ENCODE results near the gene VSX1.

Gene VSX1

DNA sequence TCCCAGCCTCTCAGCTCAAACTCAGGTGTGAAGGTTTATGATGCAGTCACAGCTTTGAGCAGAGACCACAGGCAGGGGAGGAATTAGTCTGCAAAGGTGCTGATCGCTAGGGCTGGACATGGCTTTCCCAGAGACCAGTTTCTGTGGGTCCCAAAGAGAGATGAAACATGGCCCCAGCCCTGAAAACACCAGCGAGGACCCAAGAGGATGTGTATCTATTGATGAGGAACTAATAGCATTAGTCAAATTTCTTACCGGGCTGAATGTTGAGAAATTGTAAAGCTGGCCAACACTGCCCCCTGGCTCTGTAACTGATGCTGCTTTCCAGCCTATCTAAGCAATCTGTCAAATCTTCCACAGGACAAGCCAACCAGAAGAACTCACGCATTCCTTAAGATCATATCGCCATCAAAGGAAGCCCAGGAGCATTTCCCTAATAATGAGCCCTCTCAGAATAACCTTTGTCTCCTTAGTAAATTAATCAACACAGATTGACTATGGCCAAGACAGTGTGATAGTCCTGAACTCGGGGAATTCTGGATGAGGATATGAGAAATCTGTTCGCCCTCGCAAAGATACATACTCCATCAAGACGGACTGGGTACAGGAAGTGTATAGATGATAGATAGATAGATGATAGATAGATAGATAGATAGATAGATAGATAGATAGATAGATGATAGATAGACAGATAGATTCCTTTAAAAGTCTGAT, 16.2 kb downstream of the VSX1 start:
- Histone ChIP-seq H3K4me1 (ENCODE audit: control insufficient read depth in 1 of 2, insufficient read depth in 2 of 2, low read length in 2 of 2) (peaks cover 22 to 24% of the 10 kb centered on the region in 2 donors), H3K9me3 (ENCODE audit: control insufficient read depth in 1 of 2, low read length in 2 of 2) (no peaks in the 10 kb centered on the region), H3K27me3 (ENCODE audit: control insufficient read depth in 1 of 2, insufficient read depth in 2 of 2, low read length in 2 of 2) (peaks cover 0 to 13% of the 10 kb centered on the region in 2 donors), H3K36me3 (ENCODE audit: control insufficient read depth in 1 of 2, insufficient read depth in 2 of 2, low read length in 2 of 2) (no peaks in the 10 kb centered on the region), H3K4me3 (ENCODE audit: low read depth in 1 of 2, low read length in 2 of 2) (no peak overlapping the region), H3K9ac (ENCODE audit: low read depth in 1 of 2, low read length in 2 of 2) (no peak overlapping the region), H3K27ac (ENCODE audit: low read depth, low read length) (no peak overlapping the region)

DNA sequence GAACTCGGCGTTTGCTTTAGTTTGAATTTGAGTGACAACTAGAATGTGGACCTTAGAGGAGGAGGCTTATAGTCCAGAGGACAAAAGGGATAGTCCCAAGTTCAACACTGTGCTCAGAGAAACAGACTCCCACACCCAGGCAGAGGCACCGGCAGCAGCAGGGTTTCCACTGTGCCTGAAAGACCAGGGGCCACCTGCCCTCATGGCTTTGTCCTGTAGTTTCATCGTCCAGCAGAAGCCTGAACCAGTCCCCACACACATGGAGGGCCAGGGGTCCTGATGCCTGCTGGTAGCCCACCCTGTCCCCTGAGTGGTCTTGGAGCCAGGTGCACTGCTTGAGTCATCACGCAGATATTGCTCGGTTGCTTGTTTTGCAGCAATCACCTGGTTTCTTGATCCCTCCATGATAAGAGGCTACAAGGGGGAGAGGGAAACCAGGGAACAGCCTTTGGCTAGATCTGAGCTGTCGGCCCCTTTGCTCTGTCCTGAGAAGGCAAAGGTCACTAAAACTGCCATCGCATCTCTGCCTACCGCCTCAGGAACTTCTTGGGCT, 16.8 kb downstream of the VSX1 start:
- Histone ChIP-seq H3K4me1 (ENCODE audit: control insufficient read depth in 1 of 2, insufficient read depth in 2 of 2, low read length in 2 of 2) (peaks cover 24 to 25% of the 10 kb centered on the region in 2 donors), H3K9me3 (ENCODE audit: control insufficient read depth in 1 of 2, low read length in 2 of 2) (no peaks in the 10 kb centered on the region), H3K36me3 (ENCODE audit: control insufficient read depth in 1 of 2, insufficient read depth in 2 of 2, low read length in 2 of 2) (no peaks in the 10 kb centered on the region), H3K4me3 (ENCODE audit: low read depth in 1 of 2, low read length in 2 of 2) (peak overlapping the region in 1 of 2 donors; percentile 40), H3K9ac (ENCODE audit: low read depth in 1 of 2, low read length in 2 of 2) (peak overlapping the region in 1 of 2 donors; percentile 28), H3K27ac (ENCODE audit: low read depth, low read length) (no peak overlapping the region), H3K27me3 (ENCODE audit: control insufficient read depth in 1 of 2, insufficient read depth in 2 of 2, low read length in 2 of 2) (peaks cover 0 to 10% of the 10 kb centered on the region in 2 donors)

DNA sequence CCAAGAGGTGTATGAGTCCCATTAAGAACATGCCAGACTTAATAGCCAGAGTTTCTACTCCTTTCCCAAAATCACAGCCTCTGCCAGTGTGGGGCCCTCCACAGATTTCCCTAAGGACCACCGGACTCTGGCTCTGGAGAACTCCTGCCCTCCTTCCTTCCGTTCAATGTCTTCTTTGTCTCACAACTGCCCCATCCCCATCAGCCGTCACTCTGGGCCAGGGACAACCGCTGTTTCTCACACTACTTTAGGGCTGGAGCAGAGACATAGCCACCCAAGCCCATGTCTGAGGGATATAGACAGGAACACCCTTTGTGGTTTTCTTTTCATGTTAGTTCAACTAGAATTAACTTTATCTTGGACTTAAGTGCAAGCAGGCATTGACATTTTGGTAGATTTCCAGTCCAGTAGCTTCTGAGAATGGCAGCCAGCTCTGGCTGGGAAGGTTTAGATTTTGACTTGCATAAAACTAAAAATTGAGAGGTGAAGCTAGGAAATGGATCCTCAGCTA, 17.3 kb downstream of the VSX1 start:
- Histone ChIP-seq H3K27me3 (ENCODE audit: control insufficient read depth in 1 of 2, insufficient read depth in 2 of 2, low read length in 2 of 2) (peaks cover 0 to 6% of the 10 kb centered on the region in 2 donors), H3K9me3 (ENCODE audit: control insufficient read depth in 1 of 2, low read length in 2 of 2) (no peaks in the 10 kb centered on the region), H3K9ac (ENCODE audit: low read depth in 1 of 2, low read length in 2 of 2) (no peak overlapping the region), H3K27ac (ENCODE audit: low read depth, low read length) (no peak overlapping the region), H3K4me1 (ENCODE audit: control insufficient read depth in 1 of 2, insufficient read depth in 2 of 2, low read length in 2 of 2) (peaks cover 24 to 27% of the 10 kb centered on the region in 2 donors), H3K36me3 (ENCODE audit: control insufficient read depth in 1 of 2, insufficient read depth in 2 of 2, low read length in 2 of 2) (no peaks in the 10 kb centered on the region), H3K4me3 (ENCODE audit: low read depth in 1 of 2, low read length in 2 of 2) (no peak overlapping the region)

DNA sequence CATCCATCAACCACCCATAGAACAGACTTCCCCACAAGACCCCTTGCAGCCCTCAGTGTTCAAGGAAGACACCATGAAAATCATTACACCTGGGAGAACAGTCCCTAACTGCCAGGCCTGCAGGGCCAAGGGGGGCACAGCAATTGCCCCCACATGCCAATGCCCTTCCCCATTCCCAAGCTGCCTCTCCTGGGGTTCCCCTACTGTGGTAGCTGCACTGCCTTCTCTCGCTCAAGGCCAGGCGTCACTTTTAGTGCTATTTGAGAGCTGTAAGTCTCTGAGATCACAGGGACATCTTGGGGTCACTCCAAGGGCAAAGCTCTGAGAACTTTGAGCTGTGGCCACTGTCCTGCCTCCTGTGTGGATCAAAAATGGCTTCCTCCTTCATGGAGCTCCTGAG, 18.0 kb downstream of the VSX1 start:
- Histone ChIP-seq H3K9ac (ENCODE audit: low read depth in 1 of 2, low read length in 2 of 2) (no peak overlapping the region), H3K4me3 (ENCODE audit: low read depth in 1 of 2, low read length in 2 of 2) (no peak overlapping the region), H3K27me3 (ENCODE audit: control insufficient read depth in 1 of 2, insufficient read depth in 2 of 2, low read length in 2 of 2) (no peaks in the 10 kb centered on the region), H3K4me1 (ENCODE audit: control insufficient read depth in 1 of 2, insufficient read depth in 2 of 2, low read length in 2 of 2) (peaks cover 26 to 30% of the 10 kb centered on the region in 2 donors), H3K9me3 (ENCODE audit: control insufficient read depth in 1 of 2, low read length in 2 of 2) (no peaks in the 10 kb centered on the region), H3K36me3 (ENCODE audit: control insufficient read depth in 1 of 2, insufficient read depth in 2 of 2, low read length in 2 of 2) (no peaks in the 10 kb centered on the region), H3K27ac (ENCODE audit: low read depth, low read length) (no peak overlapping the region)

DNA sequence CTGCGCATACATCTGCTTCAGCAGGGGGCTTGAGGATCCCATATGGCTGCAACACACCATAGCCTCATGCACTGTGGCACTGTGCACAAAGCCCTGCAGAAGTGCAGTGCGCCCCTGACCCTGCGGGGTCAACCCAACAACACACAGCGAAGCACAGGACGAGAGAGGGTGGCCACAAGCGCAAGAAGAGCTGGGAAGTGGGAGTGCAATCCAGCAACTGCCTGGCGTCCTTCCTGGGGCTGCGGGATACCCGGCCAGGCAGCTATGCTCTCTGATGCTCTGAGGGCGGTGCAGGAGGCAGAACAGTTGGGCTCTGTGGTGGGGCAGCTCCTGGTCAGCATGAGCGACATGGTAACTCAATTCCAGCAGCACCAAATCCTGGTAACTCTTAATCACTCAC, 18.4 kb downstream of the VSX1 start:
- Histone ChIP-seq H3K9ac (ENCODE audit: low read depth in 1 of 2, low read length in 2 of 2) (no peak overlapping the region), H3K4me3 (ENCODE audit: low read depth in 1 of 2, low read length in 2 of 2) (no peak overlapping the region), H3K9me3 (ENCODE audit: control insufficient read depth in 1 of 2, low read length in 2 of 2) (no peaks in the 10 kb centered on the region), H3K36me3 (ENCODE audit: control insufficient read depth in 1 of 2, insufficient read depth in 2 of 2, low read length in 2 of 2) (no peaks in the 10 kb centered on the region), H3K27ac (ENCODE audit: low read depth, low read length) (no peak overlapping the region), H3K27me3 (ENCODE audit: control insufficient read depth in 1 of 2, insufficient read depth in 2 of 2, low read length in 2 of 2) (no peaks in the 10 kb centered on the region), H3K4me1 (ENCODE audit: control insufficient read depth in 1 of 2, insufficient read depth in 2 of 2, low read length in 2 of 2) (peaks cover 30 to 32% of the 10 kb centered on the region in 2 donors)

DNA sequence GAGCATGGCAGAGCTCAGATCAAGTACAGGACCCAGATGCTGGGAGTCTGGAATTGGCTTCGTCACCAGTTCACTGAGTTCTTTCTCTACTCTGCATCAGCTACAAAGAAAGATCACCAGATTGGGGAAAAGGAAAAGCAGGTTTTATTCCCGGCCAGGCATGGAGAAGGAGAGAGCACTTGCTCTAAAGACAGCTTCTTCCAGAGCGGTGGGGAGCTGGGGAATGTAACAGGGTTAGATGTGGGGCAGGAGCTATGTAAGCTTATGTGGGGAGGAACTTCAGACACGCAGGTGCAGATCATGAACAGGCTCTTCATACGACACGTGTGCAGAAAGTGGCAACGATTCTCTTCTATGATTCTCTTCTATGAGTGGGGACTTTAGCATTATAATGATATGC, 19.1 kb downstream of the VSX1 start:
- H3K27ac ChIP-seq (ENCODE audit: low read depth, low read length) = no peak overlapping the region
- no peak overlapping the region for H3K9ac ChIP-seq (ENCODE audit: low read depth in 1 of 2, low read length in 2 of 2)
- no peaks in the 10 kb centered on the region for H3K9me3 ChIP-seq (ENCODE audit: control insufficient read depth in 1 of 2, low read length in 2 of 2)
- peaks cover 33 to 35% of the 10 kb centered on the region in 2 donors for H3K4me1 ChIP-seq (ENCODE audit: control insufficient read depth in 1 of 2, insufficient read depth in 2 of 2, low read length in 2 of 2)
- no peak overlapping the region for H3K4me3 ChIP-seq (ENCODE audit: low read depth in 1 of 2, low read length in 2 of 2)
- no peaks in the 10 kb centered on the region for H3K27me3 ChIP-seq (ENCODE audit: control insufficient read depth in 1 of 2, insufficient read depth in 2 of 2, low read length in 2 of 2)
- no peaks in the 10 kb centered on the region for H3K36me3 ChIP-seq (ENCODE audit: control insufficient read depth in 1 of 2, insufficient read depth in 2 of 2, low read length in 2 of 2)

DNA sequence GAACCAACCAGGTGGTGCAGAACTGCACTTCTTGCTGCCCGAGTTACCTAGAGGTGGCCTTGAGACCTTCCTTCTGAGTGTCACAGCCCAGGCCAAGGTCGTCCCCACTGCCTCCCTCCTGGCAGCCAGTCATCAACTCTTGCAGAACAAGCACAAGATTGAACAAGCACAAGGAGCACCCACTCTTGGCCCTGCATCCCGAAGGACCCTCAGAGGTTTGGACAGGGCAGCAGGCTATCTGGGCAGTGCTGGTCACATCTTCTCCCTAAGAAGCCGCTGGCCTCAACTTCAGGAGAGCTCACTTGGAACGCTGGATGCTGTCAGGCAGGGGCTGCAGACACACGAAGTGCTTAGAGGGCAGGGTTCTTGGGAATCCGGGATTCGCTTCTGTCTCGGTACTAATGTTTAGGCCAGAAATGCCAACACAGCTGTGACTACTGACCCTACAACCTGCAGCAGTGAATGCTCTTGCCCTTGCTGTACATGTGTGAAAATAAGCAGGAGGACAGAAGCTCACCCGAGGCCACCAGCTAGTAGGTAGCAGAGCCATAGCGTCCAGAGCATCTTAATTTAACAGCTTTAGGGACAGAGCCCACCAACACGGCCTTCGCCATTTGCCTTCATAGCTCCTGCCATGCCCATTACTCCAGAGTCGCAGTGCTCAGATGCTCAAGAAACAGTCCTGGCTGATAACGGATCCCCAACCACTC, 20.0 kb downstream of the VSX1 start:
- Histone ChIP-seq H3K4me1 (ENCODE audit: control insufficient read depth in 1 of 2, insufficient read depth in 2 of 2, low read length in 2 of 2) (peaks cover 33 to 35% of the 10 kb centered on the region in 2 donors), H3K9ac (ENCODE audit: low read depth in 1 of 2, low read length in 2 of 2) (no peak overlapping the region), H3K9me3 (ENCODE audit: control insufficient read depth in 1 of 2, low read length in 2 of 2) (no peaks in the 10 kb centered on the region), H3K4me3 (ENCODE audit: low read depth in 1 of 2, low read length in 2 of 2) (no peak overlapping the region), H3K36me3 (ENCODE audit: control insufficient read depth in 1 of 2, insufficient read depth in 2 of 2, low read length in 2 of 2) (no peaks in the 10 kb centered on the region), H3K27me3 (ENCODE audit: control insufficient read depth in 1 of 2, insufficient read depth in 2 of 2, low read length in 2 of 2) (no peaks in the 10 kb centered on the region), H3K27ac (ENCODE audit: low read depth, low read length) (no peak overlapping the region)

DNA sequence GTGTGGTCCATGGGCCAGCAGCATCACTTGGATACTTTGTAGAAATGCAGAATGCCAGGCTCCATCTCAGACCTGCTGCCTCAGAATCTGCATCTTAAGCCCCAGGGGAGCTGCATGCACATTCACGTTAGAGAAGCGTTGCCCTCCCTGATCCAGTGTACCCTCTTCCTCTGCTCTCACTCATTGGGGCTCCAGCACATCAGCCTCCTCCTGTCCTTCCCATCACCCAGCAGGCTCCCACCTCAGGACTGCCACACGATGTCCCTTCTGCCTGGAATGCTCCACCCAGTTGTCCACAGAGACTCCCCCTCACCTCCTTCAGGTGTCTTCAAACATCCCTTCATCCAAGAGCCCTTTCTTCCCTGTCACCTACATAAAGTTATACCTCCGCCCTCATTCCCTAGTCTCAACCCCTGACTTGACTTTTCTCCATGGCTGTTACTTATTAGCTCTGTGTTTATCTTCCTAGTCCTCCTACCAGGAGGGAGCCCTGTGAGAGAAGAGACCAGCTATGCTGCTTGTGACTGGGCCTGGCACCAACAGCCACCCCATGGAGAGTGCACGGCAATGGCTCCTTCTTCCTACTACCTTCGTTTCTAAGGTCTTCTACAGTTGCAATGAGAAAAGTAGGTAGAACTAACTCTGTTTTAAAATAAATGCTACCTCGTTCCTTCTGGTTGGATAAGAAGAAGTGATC, 20.7 kb downstream of the VSX1 start:
- H3K9ac ChIP-seq (ENCODE audit: low read depth in 1 of 2, low read length in 2 of 2) = no peak overlapping the region
- no peak overlapping the region for H3K27ac ChIP-seq (ENCODE audit: low read depth, low read length)
- peaks cover 37 to 40% of the 10 kb centered on the region in 2 donors for H3K4me1 ChIP-seq (ENCODE audit: control insufficient read depth in 1 of 2, insufficient read depth in 2 of 2, low read length in 2 of 2)

DNA sequence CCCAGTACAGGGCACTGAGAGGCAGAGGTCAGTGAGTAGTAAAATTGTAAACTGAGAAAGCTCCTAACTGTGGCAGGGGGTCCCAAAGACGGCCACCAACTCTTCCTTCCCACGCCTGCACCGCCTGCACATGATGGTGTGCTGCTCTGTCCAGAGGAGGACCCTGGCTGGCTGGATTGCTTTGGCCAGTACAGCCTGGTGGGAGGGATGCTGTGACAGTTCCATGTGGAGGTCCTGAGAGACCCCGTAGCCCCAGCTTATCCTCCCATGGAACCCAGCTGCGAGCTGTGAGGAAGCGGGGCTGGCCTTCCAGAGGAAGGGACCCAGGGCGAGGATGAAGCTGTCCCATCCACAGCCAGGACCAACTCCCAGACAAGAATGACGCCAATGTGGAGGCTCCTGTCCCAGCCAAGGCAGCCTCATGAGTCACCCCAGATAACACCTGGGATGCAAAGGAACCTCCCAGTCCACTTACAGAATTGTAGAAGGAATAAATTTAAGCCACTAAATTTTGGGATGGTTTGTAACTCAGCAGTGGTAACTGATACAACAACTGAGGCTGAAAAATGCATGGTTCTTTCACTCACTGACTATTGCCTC, 22.0 kb downstream of the VSX1 start:
- no peak overlapping the region for H3K27ac ChIP-seq (ENCODE audit: low read depth, low read length)

More for the DNA sequence above, 20.7 kb downstream of the VSX1 start:
- Histone ChIP-seq H3K4me3 (ENCODE audit: low read depth in 1 of 2, low read length in 2 of 2) (no peak overlapping the region), H3K36me3 (ENCODE audit: control insufficient read depth in 1 of 2, insufficient read depth in 2 of 2, low read length in 2 of 2) (no peaks in the 10 kb centered on the region), H3K27me3 (ENCODE audit: control insufficient read depth in 1 of 2, insufficient read depth in 2 of 2, low read length in 2 of 2) (no peaks in the 10 kb centered on the region), H3K9me3 (ENCODE audit: control insufficient read depth in 1 of 2, low read length in 2 of 2) (no peaks in the 10 kb centered on the region)

More for the DNA sequence above, 22.0 kb downstream of the VSX1 start:
- no peaks in the 10 kb centered on the region for H3K27me3 ChIP-seq (ENCODE audit: control insufficient read depth in 1 of 2, insufficient read depth in 2 of 2, low read length in 2 of 2)
- H3K4me1 ChIP-seq (ENCODE audit: control insufficient read depth in 1 of 2, insufficient read depth in 2 of 2, low read length in 2 of 2) = peaks cover 37 to 42% of the 10 kb centered on the region in 2 donors
- H3K9ac ChIP-seq (ENCODE audit: low read depth in 1 of 2, low read length in 2 of 2) = no peak overlapping the region
- no peaks in the 10 kb centered on the region for H3K9me3 ChIP-seq (ENCODE audit: control insufficient read depth in 1 of 2, low read length in 2 of 2)
- H3K36me3 ChIP-seq (ENCODE audit: control insufficient read depth in 1 of 2, insufficient read depth in 2 of 2, low read length in 2 of 2) = no peaks in the 10 kb centered on the region
- no peak overlapping the region for H3K4me3 ChIP-seq (ENCODE audit: low read depth in 1 of 2, low read length in 2 of 2)
